OCI-LY1 (cell line): ENCODE data around the gene HAVCR1.
"Not testable (repeated sequence)": the region's sequence is repeated elsewhere in the genome, so short reads cannot be mapped to it uniquely, and the experiment has no call there.

ENCODE experiments used
- H2AFZ ChIP-seq: fragments of 200-600 bp; sonication (generic), shearing (Covaris generic); 2 replicates; pipeline ENCODE4 v1.6.0; 2014; ENCODE audit warnings: antibody characterized with exemption, mild to moderate bottlenecking, low read length
- H3F3A ChIP-seq: fragments of 200-600 bp; sonication (generic), shearing (Covaris generic); 2 replicates; pipeline ENCODE4 v1.6.0; 2014; ENCODE audit warnings: mild to moderate bottlenecking, antibody characterized with exemption, low read length, moderate library complexity; ENCODE audit not compliant: insufficient read depth
- H3K27ac ChIP-seq: fragments of 200-600 bp; sonication (generic); 2 replicates; pipeline ENCODE4 v1.5.1; 2014; ENCODE audit warnings: low read length, mixed run types, mild to moderate bottlenecking, low read depth; ENCODE audit not compliant: poor library complexity, severe bottlenecking
- H3K27me3 ChIP-seq: fragments of 200-600 bp; sonication (generic); 2 replicates; pipeline ENCODE4 v1.6.0; 2014; ENCODE audit warnings: antibody characterized with exemption, mild to moderate bottlenecking, low read length, moderate library complexity; ENCODE audit not compliant: insufficient read depth
- H3K36me3 ChIP-seq: fragments of 200-600 bp; sonication (generic); 2 replicates; pipeline ENCODE4 v1.6.1; 2014; ENCODE audit warnings: mild to moderate bottlenecking, antibody characterized with exemption, low read length, moderate library complexity, mixed read lengths; ENCODE audit not compliant: insufficient read depth
- H3K4me1 ChIP-seq: fragments of 200-600 bp; sonication (generic); 2 replicates; pipeline ENCODE4 v1.5.1; 2014; ENCODE audit warnings: mild to moderate bottlenecking, low read length, moderate library complexity; ENCODE audit not compliant: insufficient read depth, severe bottlenecking
- H3K4me2 ChIP-seq: fragments of 200-600 bp; sonication (generic), shearing (Covaris generic); 2 replicates; pipeline ENCODE4 v1.6.1; 2014; ENCODE audit warnings: low read length
- H3K4me3 ChIP-seq: fragments of 200-600 bp; sonication (generic); 2 replicates; pipeline ENCODE4 v1.5.1; 2014; ENCODE audit warnings: low read length, low read depth, mild to moderate bottlenecking, mixed read lengths; ENCODE audit not compliant: poor library complexity, severe bottlenecking
- H3K79me2 ChIP-seq: fragments of 200-600 bp; shearing (Covaris generic); 2 replicates; pipeline ENCODE4 v1.6.1; 2016; ENCODE audit warnings: mixed run types, low read length, mixed read lengths; ENCODE audit not compliant: insufficient read depth
- H3K9ac ChIP-seq: fragments of 200-600 bp; sonication (generic), shearing (Covaris generic); 2 replicates; pipeline ENCODE4 v1.6.1; 2014; ENCODE audit warnings: mild to moderate bottlenecking, low read length, mixed read lengths
- H3K9me2 ChIP-seq: fragments of 200-600 bp; sonication (generic), shearing (Covaris generic); 2 replicates; pipeline ENCODE4 v1.6.1; 2014; ENCODE audit warnings: low read depth, mild to moderate bottlenecking, low read length, mixed read lengths
- H3K9me3 ChIP-seq: fragments of 200-600 bp; shearing (Covaris generic); 2 replicates; pipeline ENCODE4 v1.6.1; 2014; ENCODE audit warnings: low read length, mixed read lengths
- H4K20me1 ChIP-seq: fragments of 200-600 bp; sonication (generic), shearing (Covaris generic); 2 replicates; pipeline ENCODE4 v1.6.0; 2016; ENCODE audit warnings: mild to moderate bottlenecking, low read length; ENCODE audit not compliant: insufficient read depth
- EZH2 ChIP-seq: fragments of 200-600 bp; sonication (generic), shearing (Covaris generic); IDR thresholded peaks from 2 replicates; pipeline ENCODE4 v1.8.0; 2017; ENCODE audit warnings: borderline replicate concordance, mixed run types, mild to moderate bottlenecking, antibody characterized with exemption, low read length, moderate library complexity, mixed read lengths
- TF ChIP-seq, protein P1 (sequence below): fragments of 200-600 bp; sonication (generic), shearing (Covaris generic); IDR thresholded peaks from 2 replicates; pipeline ENCODE4 v1.5.1; 2017; ENCODE audit warnings: mild to moderate bottlenecking, antibody characterized with exemption, low read length, moderate library complexity, mixed read lengths

Gene HAVCR1

DNA sequence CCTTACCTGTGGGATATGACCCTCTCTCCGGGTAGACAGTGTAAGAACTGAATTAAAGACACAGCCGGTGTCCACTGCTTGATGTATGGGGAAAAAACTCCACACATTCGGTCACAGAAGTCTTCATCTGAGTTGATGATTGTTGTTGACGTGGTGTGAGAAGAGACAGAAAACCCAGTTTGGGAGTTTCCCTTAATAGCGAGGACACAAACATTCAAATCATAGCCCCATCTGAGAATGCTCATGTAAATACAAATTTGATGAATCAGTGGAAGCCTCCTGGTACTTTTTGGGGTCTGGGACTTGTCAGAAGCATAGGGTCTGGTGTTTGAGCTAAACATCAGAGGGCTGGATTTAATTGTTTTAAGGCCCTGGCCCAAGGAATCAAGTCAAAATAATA lies 11.0 kb downstream of the HAVCR1 start:
- Histone ChIP-seq H3K9me2 (no peaks in the 10 kb centered on the region), H3K9me3 (no peaks in the 10 kb centered on the region), H3K27me3 (no peaks in the 10 kb centered on the region), H3K4me2 (no peak overlapping the region), H3K79me2 (no peaks in the 10 kb centered on the region), H3F3A (no peaks in the 10 kb centered on the region), H3K36me3 (no peaks in the 10 kb centered on the region), H3K9ac (no peak overlapping the region), H3K27ac (no peak overlapping the region), H3K4me3 (no peak overlapping the region), H3K4me1 (no peaks in the 10 kb centered on the region), H2AFZ (no peak overlapping the region), H4K20me1 (no peaks in the 10 kb centered on the region)
- TF ChIP-seq, protein P1, sequence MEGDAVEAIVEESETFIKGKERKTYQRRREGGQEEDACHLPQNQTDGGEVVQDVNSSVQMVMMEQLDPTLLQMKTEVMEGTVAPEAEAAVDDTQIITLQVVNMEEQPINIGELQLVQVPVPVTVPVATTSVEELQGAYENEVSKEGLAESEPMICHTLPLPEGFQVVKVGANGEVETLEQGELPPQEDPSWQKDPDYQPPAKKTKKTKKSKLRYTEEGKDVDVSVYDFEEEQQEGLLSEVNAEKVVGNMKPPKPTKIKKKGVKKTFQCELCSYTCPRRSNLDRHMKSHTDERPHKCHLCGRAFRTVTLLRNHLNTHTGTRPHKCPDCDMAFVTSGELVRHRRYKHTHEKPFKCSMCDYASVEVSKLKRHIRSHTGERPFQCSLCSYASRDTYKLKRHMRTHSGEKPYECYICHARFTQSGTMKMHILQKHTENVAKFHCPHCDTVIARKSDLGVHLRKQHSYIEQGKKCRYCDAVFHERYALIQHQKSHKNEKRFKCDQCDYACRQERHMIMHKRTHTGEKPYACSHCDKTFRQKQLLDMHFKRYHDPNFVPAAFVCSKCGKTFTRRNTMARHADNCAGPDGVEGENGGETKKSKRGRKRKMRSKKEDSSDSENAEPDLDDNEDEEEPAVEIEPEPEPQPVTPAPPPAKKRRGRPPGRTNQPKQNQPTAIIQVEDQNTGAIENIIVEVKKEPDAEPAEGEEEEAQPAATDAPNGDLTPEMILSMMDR: no peak
- no peak for TF ChIP-seq EZH2

DNA sequence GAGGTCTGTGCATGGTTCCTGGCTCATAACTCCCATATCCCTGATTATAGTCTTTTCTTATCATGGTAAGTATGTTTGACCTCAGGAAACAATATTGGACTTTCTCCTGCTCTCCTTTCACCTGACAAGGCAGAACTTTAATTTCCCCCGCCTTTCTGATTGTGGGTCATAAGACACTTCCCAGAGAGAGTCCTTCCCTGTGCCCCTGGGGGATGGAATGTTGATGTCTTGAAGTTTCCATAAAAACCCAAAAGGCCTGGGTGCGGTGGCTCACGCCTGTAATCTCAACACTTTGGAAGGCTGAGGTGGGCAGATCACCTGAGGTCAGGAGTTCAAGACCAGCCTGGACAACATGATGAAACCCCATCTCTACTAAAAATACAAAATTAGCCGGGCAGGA lies 11.9 kb downstream of the HAVCR1 start:
- not testable (repeated sequence) for H3K9me2 ChIP-seq, H3K9me3 ChIP-seq, H3F3A ChIP-seq, H3K36me3 ChIP-seq, H3K4me2 ChIP-seq, H2AFZ ChIP-seq, H3K27ac ChIP-seq, H3K79me2 ChIP-seq, H4K20me1 ChIP-seq, H3K4me1 ChIP-seq, H3K4me3 ChIP-seq, H3K9ac ChIP-seq, H3K27me3 ChIP-seq

DNA sequence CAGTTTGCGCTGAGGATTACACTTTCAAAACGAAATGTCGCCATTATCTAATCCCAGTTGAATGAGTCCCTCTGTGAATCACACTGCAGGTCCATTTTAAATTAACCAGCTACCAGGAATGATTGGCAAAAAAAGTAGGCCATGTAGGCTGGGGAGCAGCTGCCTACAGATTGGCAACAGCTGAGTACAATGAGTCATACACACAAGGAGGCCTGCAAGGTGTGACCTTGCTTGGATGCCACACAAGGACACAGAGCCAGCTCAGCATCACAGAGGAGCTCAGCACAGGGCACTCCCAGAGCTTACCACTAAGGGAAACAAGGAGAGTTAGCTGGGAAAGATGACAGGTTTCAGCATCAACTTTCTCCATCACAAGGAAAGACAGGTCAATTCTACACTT lies 12.9 kb downstream of the HAVCR1 start:
- no peaks in the 10 kb centered on the region for H3K36me3 ChIP-seq
- H3K9me2 ChIP-seq: no peaks in the 10 kb centered on the region
- no peaks in the 10 kb centered on the region for H3K9me3 ChIP-seq
- H3K9ac ChIP-seq: no peak overlapping the region
- no peaks in the 10 kb centered on the region for H3K4me1 ChIP-seq
- H3K27ac ChIP-seq: no peak overlapping the region
- no peak overlapping the region for H3K4me2 ChIP-seq
- H2AFZ ChIP-seq: no peak overlapping the region
- TF ChIP-seq, protein P1: no peak
- no peak for TF ChIP-seq EZH2
- H4K20me1 ChIP-seq: no peaks in the 10 kb centered on the region
- H3K27me3 ChIP-seq: no peaks in the 10 kb centered on the region
- H3F3A ChIP-seq: no peaks in the 10 kb centered on the region
- no peaks in the 10 kb centered on the region for H3K79me2 ChIP-seq
- no peak overlapping the region for H3K4me3 ChIP-seq

DNA sequence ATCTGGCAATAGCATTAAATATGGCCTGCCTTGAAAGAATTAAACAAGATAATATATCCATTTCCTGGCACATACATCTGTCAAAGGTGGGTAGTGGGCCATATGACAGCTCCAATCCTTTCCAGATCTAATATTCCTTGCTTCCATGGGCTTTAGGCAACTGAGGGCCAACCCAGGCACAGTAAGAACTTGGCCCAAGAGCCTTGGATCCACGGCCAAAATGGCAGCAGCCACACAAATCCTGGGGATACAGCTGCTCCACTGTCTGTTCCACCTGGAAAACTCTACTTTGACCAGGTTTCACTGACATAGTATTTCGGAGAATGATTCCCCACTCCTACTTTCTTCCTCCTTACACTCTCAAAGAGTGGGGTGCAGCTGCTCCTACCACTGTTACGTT lies 13.3 kb downstream of the HAVCR1 start:
- H2AFZ ChIP-seq: no peak overlapping the region
- no peaks in the 10 kb centered on the region for H3K27me3 ChIP-seq
- H3K36me3 ChIP-seq: no peaks in the 10 kb centered on the region
- TF ChIP-seq, protein P1: no peak
- TF ChIP-seq EZH2: no peak
- H3K27ac ChIP-seq: no peak overlapping the region
- H3K4me3 ChIP-seq: no peak overlapping the region
- no peaks in the 10 kb centered on the region for H3K9me3 ChIP-seq
- no peaks in the 10 kb centered on the region for H3K9me2 ChIP-seq
- H4K20me1 ChIP-seq: no peaks in the 10 kb centered on the region
- no peak overlapping the region for H3K4me2 ChIP-seq
- no peak overlapping the region for H3K9ac ChIP-seq
- no peaks in the 10 kb centered on the region for H3K4me1 ChIP-seq
- no peaks in the 10 kb centered on the region for H3F3A ChIP-seq
- H3K79me2 ChIP-seq: no peaks in the 10 kb centered on the region
